Neutrophil (primary cell): ENCODE data around the gene THYN1.

Source experiments
- H3K27ac ChIP-seq: fragments of 200-600 bp; sonication (generic); 2 replicates; pipeline ENCODE4 v1.5.1; 2016; ENCODE audit warnings: mild to moderate bottlenecking, moderate library complexity
- H3K27me3 ChIP-seq: fragments of 200-600 bp; sonication (generic); 2 replicates; pipeline ENCODE4 v1.6.0; 2016; ENCODE audit warnings: mild to moderate bottlenecking
- H3K36me3 ChIP-seq: fragments of 200-600 bp; sonication (generic); 2 replicates; pipeline ENCODE4 v1.5.1; 2017
- H3K4me1 ChIP-seq, 2 experiments: fragments of 200-600 bp in 1 of 2; sonication (generic) in 1 of 2; 1 replicate in 1 of 2; 2 replicates in 1 of 2; pipeline versions ENCODE4 v1.5.1 to v1.6.1; 2013 to 2016; ENCODE audit warnings: low read depth in 1 of 2, low read length in 1 of 2, mild to moderate bottlenecking in 1 of 2, moderate library complexity in 1 of 2; ENCODE audit not compliant: control insufficient read depth in 1 of 2, insufficient read depth in 1 of 2
- H3K4me3 ChIP-seq, 2 experiments: fragments of 200-600 bp in 1 of 2; sonication (generic) in 1 of 2; 1 replicate in 1 of 2; 2 replicates in 1 of 2; pipeline ENCODE4 v1.5.1; 2013 to 2016; ENCODE audit warnings: low read depth in 1 of 2, low read length in 1 of 2, mild to moderate bottlenecking in 1 of 2, moderate library complexity in 1 of 2
- H3K9me3 ChIP-seq: fragments of 200-600 bp; sonication (generic); 2 replicates; pipeline ENCODE4 v1.5.1; 2016
- TF ChIP-seq, protein P1 (sequence below): fragments of 200-600 bp; sonication (generic); IDR thresholded peaks from 2 replicates; pipeline ENCODE4 v1.5.1; 2016; ENCODE audit warnings: antibody characterized with exemption

THYN1 gene

DNA sequence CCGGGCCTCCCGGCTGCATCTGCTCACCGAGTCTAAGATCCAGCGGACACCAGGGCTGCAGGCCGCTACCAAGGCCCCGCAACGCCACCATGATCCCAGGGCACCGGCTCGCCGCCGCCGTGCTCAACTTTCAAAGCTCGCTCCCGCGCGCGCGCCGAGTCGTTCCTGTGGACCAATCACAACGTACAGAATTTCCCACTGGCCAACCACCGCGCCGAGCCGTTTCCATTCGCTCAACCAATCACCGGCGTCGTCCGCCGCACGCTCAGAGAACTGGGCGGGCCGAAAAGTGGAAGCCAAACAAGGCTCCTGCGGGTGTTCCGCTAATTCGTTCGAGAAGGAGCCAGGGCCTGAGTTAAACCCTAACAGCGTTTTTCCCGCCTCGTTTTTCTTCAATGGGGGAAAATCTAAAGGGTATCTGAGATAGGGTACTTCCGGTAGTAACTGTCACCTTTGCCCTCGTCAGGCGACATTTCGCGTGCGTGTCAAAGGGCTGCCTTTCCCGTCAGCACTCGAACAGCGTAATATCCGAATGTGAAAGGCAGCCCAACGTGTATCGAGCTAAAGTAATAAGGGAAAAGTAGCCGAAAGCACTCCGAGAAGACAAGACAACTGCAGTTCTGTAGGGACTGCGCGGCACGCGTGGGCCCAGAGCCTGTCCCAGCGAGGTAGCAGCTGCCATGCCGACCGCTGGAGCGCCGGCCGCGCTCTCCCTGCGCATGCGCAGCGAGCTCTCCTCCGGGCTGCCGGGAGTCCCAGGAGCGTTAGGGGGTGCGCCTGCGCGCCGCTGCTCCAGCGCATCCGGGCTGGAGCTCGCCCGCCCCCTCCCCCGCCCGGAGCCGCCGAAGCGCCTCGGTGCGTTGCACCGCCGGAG, 29.1 kb downstream of the THYN1 start, which contains the start of the genes NCAPD3 and VPS26B:
Gene NCAPD3, minus strand, starts transcription at position 132 of the 874 bp plus-strand sequence. Its CDS starts 41 bp downstream, at position 91.
Gene VPS26B, plus strand, starts transcription at position 836 of the 874 bp plus-strand sequence. CDS start 452 bp downstream, outside the sequence.
- Histone ChIP-seq H3K27me3 (no peaks in the 10 kb centered on the region), H3K9me3 (no peaks in the 10 kb centered on the region), H3K27ac (peak within 1 kb of the TSS; percentile 93), H3K36me3 (peaks cover 3% of the 10 kb centered on the region), H3K4me1 (peaks cover 40 to 46% of the 10 kb centered on the region in 2 experiments), H3K4me3 (peak within 1 kb of the TSS; percentile 93 to 100)
- TF ChIP-seq, protein P1, sequence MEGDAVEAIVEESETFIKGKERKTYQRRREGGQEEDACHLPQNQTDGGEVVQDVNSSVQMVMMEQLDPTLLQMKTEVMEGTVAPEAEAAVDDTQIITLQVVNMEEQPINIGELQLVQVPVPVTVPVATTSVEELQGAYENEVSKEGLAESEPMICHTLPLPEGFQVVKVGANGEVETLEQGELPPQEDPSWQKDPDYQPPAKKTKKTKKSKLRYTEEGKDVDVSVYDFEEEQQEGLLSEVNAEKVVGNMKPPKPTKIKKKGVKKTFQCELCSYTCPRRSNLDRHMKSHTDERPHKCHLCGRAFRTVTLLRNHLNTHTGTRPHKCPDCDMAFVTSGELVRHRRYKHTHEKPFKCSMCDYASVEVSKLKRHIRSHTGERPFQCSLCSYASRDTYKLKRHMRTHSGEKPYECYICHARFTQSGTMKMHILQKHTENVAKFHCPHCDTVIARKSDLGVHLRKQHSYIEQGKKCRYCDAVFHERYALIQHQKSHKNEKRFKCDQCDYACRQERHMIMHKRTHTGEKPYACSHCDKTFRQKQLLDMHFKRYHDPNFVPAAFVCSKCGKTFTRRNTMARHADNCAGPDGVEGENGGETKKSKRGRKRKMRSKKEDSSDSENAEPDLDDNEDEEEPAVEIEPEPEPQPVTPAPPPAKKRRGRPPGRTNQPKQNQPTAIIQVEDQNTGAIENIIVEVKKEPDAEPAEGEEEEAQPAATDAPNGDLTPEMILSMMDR: peak; percentile 19

DNA sequence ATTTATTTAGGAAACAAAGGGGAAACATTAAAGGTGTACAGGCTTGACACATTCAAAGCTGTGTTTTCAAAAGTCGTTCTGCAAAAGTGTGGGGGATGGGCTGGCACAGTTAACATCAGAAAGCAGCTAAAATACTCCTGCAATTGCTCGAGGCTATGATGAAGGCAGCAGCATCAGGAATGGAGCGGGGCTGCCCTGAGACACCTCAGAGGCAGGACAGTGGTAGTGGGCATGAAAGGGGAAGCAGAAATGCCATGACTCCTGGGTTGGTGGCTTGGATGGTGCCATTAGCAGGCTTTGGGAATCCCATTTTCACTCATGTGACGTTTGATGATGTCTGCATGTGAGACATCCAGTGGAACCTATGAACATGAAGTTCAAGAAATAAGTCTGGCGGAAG, 30.0 kb downstream of the THYN1 start:
- no peaks in the 10 kb centered on the region for H3K9me3 ChIP-seq
- H3K4me1 ChIP-seq: peaks cover 40 to 44% of the 10 kb centered on the region in 2 experiments
- no peaks in the 10 kb centered on the region for H3K27me3 ChIP-seq
- peak overlapping the region; percentile 93 to 100 for H3K4me3 ChIP-seq
- H3K27ac ChIP-seq: peak overlapping the region; percentile 93
- H3K36me3 ChIP-seq: peaks cover 3% of the 10 kb centered on the region
- TF ChIP-seq, protein P1: no peak

DNA sequence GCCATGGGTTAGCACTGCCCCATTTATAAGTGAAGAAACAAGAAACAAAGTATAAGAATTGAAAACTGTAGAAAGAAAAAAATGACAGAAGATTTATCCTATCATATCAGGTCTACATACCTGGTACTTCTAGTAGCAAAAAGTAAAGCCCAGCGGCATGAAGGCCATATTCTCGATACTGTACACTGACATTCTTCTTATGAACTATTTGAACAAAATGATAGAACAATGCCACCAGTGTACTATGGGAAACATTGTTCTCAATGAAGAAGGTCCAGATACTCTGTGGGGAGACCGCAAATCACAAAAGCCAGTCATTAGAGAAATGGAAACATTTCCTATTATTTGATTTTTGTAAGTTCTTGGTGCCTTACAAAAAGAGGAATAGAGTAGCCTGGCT, 36.3 kb downstream of the THYN1 start:
- no peak overlapping the region for H3K27ac ChIP-seq
- no peaks in the 10 kb centered on the region for H3K27me3 ChIP-seq
- no peak overlapping the region for H3K4me3 ChIP-seq
- H3K4me1 ChIP-seq: no peaks in the 10 kb centered on the region
- no peaks in the 10 kb centered on the region for H3K9me3 ChIP-seq
- peaks cover 3% of the 10 kb centered on the region for H3K36me3 ChIP-seq
- TF ChIP-seq, protein P1: no peak

DNA sequence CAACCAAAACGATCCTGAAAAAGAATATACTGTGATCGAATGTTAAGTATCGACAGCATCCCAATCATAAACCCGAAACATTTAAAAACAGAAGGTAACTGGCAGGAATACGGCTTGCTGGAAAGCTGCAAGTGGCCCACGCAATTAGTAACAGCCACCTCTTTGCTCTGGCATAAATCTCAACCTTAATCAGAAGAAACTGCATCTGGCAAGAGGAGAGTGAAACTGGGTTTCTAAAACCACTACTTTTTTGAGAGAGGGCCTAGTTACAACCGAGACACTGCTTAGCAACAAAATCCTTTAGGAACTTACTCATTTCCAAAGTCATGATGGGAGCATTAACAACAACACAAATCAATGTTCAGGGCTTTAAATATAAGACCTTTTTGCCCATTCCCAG, 37.3 kb downstream of the THYN1 start:
- H3K27ac ChIP-seq: no peak overlapping the region
- peaks cover 3% of the 10 kb centered on the region for H3K36me3 ChIP-seq
- H3K27me3 ChIP-seq: no peaks in the 10 kb centered on the region
- no peaks in the 10 kb centered on the region for H3K4me1 ChIP-seq
- TF ChIP-seq, protein P1: no peak
- H3K4me3 ChIP-seq: no peak overlapping the region
- H3K9me3 ChIP-seq: no peaks in the 10 kb centered on the region

DNA sequence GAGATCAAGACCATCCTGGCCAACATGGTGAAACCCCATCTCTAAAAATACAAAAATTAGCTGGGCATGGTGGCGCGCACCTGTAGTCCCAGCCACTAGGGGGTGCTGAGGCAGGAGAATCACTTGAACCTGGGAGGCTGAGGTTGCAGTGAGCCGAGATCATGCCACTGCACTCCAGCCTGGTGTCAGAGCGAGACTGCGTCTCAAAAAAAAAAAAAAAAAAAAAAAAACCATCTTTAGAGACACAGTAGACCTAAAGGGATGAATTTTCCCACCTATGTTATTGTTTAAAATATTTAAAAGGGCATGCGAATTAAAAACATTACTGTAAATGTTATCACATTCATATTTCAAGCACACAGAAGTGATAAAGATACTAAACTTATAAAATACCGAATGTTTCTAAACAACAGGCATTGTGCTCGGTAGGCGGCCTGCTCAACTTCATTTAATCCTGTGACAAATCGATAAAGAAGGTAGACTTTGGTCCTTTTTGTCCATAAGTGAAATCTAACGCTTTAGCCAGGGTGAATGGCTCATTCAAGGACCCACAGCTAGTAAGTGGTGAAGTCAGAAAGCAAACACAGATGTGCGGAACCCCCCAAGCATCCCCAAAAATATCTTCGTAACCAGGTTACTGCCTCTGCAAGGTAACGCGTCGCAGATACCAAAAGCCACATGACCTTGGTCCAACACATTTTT, 45.5 kb downstream of the THYN1 start:
- H3K4me1 ChIP-seq: no peaks in the 10 kb centered on the region
- no peaks in the 10 kb centered on the region for H3K27me3 ChIP-seq
- H3K36me3 ChIP-seq: peaks cover 50% of the 10 kb centered on the region
- TF ChIP-seq, protein P1: peak; percentile 84
- no peaks in the 10 kb centered on the region for H3K9me3 ChIP-seq
- no peak overlapping the region for H3K4me3 ChIP-seq
- no peak overlapping the region for H3K27ac ChIP-seq
